Upper lobe of left lung (tissue), 6 donors: Measurements from ENCODE around the gene ATG5. TPM values are rescaled to one million over a fixed set of nuclear protein-coding genes. Genes with fewer than 3 reads are reported as not detected.

Source experiments
- ATAC-seq, 2 donors: fragments of 200-7000 bp; cut with Tn5 transposase; one replicate each; pipeline ENCODE4 v1.9.1; 2022; ENCODE audit warnings: mild to moderate bottlenecking in 2 of 2, moderate library complexity in 2 of 2; ENCODE audit not compliant: low FRiP score in 2 of 2
- DNase-seq, 2 donors: peaks; one replicate each; pipeline ENCODE4 v3.0.0-alpha.2; 2019 to 2020
- H3K27ac ChIP-seq, 4 donors: fragments of 200-600 bp; sonication (generic); one replicate each; pipeline ENCODE4 v1.5.1; 2016 to 2019
- H3K27me3 ChIP-seq, 4 donors: fragments of 200-600 bp; sonication (generic); one replicate each; pipeline ENCODE4 v1.5.1; 2017 to 2019
- H3K36me3 ChIP-seq, 4 donors: fragments of 200-600 bp; sonication (generic); one replicate each; pipeline ENCODE4 v1.5.1; 2016 to 2019
- H3K4me1 ChIP-seq, 4 donors: fragments of 200-600 bp; sonication (generic); one replicate each; pipeline ENCODE4 v1.5.1; 2018 to 2019
- H3K4me3 ChIP-seq, 4 donors: fragments of 200-600 bp; sonication (generic); one replicate each; pipeline ENCODE4 v1.5.1; 2017 to 2019; ENCODE audit warnings: mild to moderate bottlenecking in 2 of 4, moderate library complexity in 1 of 4
- H3K9me3 ChIP-seq, 4 donors: fragments of 200-600 bp; sonication (generic); one replicate each; pipeline ENCODE4 v1.5.1; 2018 to 2019
- EP300 ChIP-seq, 4 donors: sonication (generic); formaldehyde crosslinking; IDR thresholded peaks; one replicate each; pipeline ENCODE4 v1.5.1; 2017; ENCODE audit warnings: antibody characterized with exemption in 4 of 4, control low read depth in 2 of 4
- POLR2A ChIP-seq, 4 donors: fragments of 450-650 bp; IDR thresholded peaks; one replicate each; pipeline ENCODE4 v1.5.1; 2016 to 2017; ENCODE audit warnings: antibody characterized with exemption in 4 of 4, mild to moderate bottlenecking in 2 of 4
- POLR2AphosphoS5 ChIP-seq, 2 donors: sonication (generic); formaldehyde crosslinking; IDR thresholded peaks; one replicate each; pipeline ENCODE4 v1.5.1; 2017; ENCODE audit warnings: antibody characterized with exemption in 2 of 2
- WGBS, 2 donors: methylation state at CpG; one replicate each; pipeline ENCODE4 v1.1.5; 2017 to 2018; 5-methylcytosine and 5-hydroxymethylcytosine counted together
- total RNA-seq, 6 donors: library from RNA; depleted of rRNA in 4 of 6; stranded (reverse); fragments of >200 nt in 4 of 6; gene quantifications; one replicate each; pipeline versions ENCODE4 v1.1.0 to v1.2.1, GENCODE V29; 2016 to 2021
- TF ChIP-seq, protein P1 (sequence below), 6 experiments: fragments of 450-650 bp in 4 of 6; fragments of 200-600 bp in 2 of 6; sonication (generic) in 2 of 6; IDR thresholded peaks; one replicate each; pipeline ENCODE4 v1.5.1; 2016 to 2019; ENCODE audit warnings: antibody characterized with exemption in 6 of 6
- donor health status: DM: no; HTN: no; CAD: no; lungs with moderate emphysema.
- donor health status: DM: no; HTN: yes; CAD: no; lungs with severe emphysema.

The ATG5 gene
- total RNA-seq, 6 donors from 2014 or later, result 25.8 to 55.1 (median 28.7) TPM

DNA sequence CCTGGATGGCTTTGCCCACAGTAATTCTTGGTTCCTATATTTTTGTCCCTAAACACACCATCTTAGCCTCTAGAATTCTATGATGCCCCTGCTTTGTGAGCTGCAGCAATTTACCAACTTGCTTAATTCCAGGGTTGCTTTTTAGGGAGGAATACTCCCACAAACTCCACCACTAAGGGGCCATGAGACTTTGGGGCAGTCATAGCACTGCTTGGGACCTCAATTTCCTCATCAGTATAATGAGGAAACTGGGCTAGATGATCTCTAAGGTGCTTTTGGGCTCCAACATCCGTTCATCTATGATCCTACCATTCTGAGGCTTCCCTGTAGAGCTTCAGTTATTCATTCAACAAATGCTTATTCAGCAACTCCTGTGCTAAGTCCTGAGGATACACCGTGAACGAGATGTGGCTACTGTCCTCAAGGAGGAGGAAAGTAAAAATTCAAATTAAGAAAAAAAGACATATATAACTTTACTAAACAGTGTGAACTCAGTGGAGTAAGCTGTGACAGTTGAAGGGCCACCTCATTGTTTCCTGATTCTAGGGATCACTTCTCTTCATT lies 164.2 kb downstream of the ATG5 start:
- no peaks in the 10 kb centered on the region for H3K9me3 ChIP-seq
- no peak for TF ChIP-seq EP300 (IDR thresholded peaks at IDR 0.05)
- TF ChIP-seq, protein P1, sequence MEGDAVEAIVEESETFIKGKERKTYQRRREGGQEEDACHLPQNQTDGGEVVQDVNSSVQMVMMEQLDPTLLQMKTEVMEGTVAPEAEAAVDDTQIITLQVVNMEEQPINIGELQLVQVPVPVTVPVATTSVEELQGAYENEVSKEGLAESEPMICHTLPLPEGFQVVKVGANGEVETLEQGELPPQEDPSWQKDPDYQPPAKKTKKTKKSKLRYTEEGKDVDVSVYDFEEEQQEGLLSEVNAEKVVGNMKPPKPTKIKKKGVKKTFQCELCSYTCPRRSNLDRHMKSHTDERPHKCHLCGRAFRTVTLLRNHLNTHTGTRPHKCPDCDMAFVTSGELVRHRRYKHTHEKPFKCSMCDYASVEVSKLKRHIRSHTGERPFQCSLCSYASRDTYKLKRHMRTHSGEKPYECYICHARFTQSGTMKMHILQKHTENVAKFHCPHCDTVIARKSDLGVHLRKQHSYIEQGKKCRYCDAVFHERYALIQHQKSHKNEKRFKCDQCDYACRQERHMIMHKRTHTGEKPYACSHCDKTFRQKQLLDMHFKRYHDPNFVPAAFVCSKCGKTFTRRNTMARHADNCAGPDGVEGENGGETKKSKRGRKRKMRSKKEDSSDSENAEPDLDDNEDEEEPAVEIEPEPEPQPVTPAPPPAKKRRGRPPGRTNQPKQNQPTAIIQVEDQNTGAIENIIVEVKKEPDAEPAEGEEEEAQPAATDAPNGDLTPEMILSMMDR (IDR thresholded peaks at IDR 0.05), result no peak
- no peak for TF ChIP-seq POLR2AphosphoS5 (IDR thresholded peaks at IDR 0.05)
- TF ChIP-seq POLR2A (IDR thresholded peaks at IDR 0.05), result no peak
- H3K27me3 ChIP-seq, result no peaks in the 10 kb centered on the region
- no peak overlapping the region for H3K27ac ChIP-seq
- H3K4me3 ChIP-seq, result no peak overlapping the region
- H3K36me3 ChIP-seq, result no peaks in the 10 kb centered on the region
- H3K4me1 ChIP-seq, result peaks cover 0 to 23% (median 8%) of the 10 kb centered on the region in 4 donors
- 89 to 92% methylated on average over 3 of the region's 3 CpGs for WGBS, 2 donors
- ATAC-seq (no peak), DNase-seq (no peak)

DNA sequence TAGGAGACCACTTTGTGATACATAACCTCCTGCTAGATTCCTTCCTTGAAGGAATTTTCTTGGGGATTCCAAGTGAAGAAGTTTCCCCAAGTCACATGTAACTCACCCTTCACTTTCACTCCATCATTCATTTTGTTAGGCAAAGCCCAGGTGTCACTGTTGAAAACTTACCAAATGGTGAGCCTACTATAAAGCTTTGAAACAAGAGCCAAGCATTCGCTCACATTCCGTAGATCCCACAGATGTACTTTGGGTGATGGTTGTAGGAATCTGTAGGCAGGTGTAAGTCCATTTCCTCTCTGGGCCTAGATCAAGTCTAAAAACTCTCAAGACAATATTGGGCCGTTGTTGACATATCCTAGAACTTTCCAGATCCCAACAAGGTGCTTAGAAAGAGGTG lies 165.4 kb downstream of the ATG5 start:
- ATAC-seq (no peak), DNase-seq (no peak)
- no peaks in the 10 kb centered on the region for H3K9me3 ChIP-seq
- no peak for TF ChIP-seq EP300 (IDR thresholded peaks at IDR 0.05)
- TF ChIP-seq POLR2A (IDR thresholded peaks at IDR 0.05), result no peak
- TF ChIP-seq, protein P1 (IDR thresholded peaks at IDR 0.05), result no peak
- TF ChIP-seq POLR2AphosphoS5 (IDR thresholded peaks at IDR 0.05), result no peak
- no peaks in the 10 kb centered on the region for H3K36me3 ChIP-seq
- H3K27me3 ChIP-seq, result no peaks in the 10 kb centered on the region
- H3K4me3 ChIP-seq, result no peak overlapping the region
- H3K27ac ChIP-seq, result no peak overlapping the region
- 79 to 90% methylated on average over 3 of the region's 3 CpGs for WGBS, 2 donors
- H3K4me1 ChIP-seq, result peaks cover 0 to 23% (median 8%) of the 10 kb centered on the region in 4 donors

GRCh38 chr6:106159531-106159940 lies 166.0 kb downstream of the ATG5 start:
- ATAC-seq (no peak), DNase-seq (peak in 1 of 2 donors; percentile 30)
- no peaks in the 10 kb centered on the region for H3K9me3 ChIP-seq
- no peak overlapping the region for H3K4me3 ChIP-seq
- H3K36me3 ChIP-seq, result no peaks in the 10 kb centered on the region
- TF ChIP-seq, protein P1 (IDR thresholded peaks at IDR 0.05), result no peak
- TF ChIP-seq POLR2A (IDR thresholded peaks at IDR 0.05) (no peak), POLR2AphosphoS5 (IDR thresholded peaks at IDR 0.05) (no peak), EP300 (IDR thresholded peaks at IDR 0.05) (no peak)
- no peaks in the 10 kb centered on the region for H3K27me3 ChIP-seq
- H3K4me1 ChIP-seq, result peaks cover 0 to 21% (median 8%) of the 10 kb centered on the region in 4 donors
- 96 to 98% methylated on average over 5 of the region's 5 CpGs for WGBS, 2 donors
- no peak overlapping the region for H3K27ac ChIP-seq

DNA sequence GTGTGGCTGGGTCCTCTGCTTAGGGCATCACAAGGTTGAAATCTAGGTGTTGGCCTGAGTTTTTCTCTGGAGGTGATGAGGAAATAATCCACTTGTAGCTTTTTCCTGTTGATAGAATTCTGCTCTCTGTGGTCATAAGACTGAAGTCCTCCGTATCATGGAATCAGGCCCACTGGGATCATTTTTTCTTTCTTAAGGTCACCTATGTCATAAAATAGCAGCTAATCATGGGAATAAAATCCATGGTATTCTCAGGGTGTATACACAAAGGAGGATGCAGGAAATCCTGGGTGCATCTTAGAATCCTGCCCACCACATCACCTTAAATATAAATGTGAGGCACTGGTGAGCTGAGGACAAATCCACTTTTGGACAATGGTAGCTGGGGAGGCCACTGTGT lies 166.7 kb downstream of the ATG5 start:
- no peak for DNase-seq
- ATAC-seq, result no peak
- H3K4me1 ChIP-seq, result peaks cover 0 to 13% (median 8%) of the 10 kb centered on the region in 4 donors
- no peak overlapping the region for H3K27ac ChIP-seq
- TF ChIP-seq EP300 (IDR thresholded peaks at IDR 0.05), result no peak
- no peak for TF ChIP-seq POLR2AphosphoS5 (IDR thresholded peaks at IDR 0.05)
- TF ChIP-seq, protein P1 (IDR thresholded peaks at IDR 0.05), result no peak
- no peaks in the 10 kb centered on the region for H3K9me3 ChIP-seq
- H3K27me3 ChIP-seq, result no peaks in the 10 kb centered on the region
- no peaks in the 10 kb centered on the region for H3K36me3 ChIP-seq
- 50 to 100% methylated on average over 1 of the region's 1 CpG for WGBS, 2 donors
- no peak overlapping the region for H3K4me3 ChIP-seq

GRCh38 chr6:106156863-106157262 lies 168.7 kb downstream of the ATG5 start:
- no peak for DNase-seq
- 56 to 64% methylated on average over 3 of the region's 3 CpGs for WGBS, 2 donors

More at GRCh38 chr6:106156863-106157262, 168.7 kb downstream of the ATG5 start:
- Histone ChIP-seq H3K36me3 (no peaks in the 10 kb centered on the region), H3K27ac (no peak overlapping the region), H3K4me3 (no peak overlapping the region), H3K9me3 (no peaks in the 10 kb centered on the region), H3K4me1 (no peaks in the 10 kb centered on the region), H3K27me3 (no peaks in the 10 kb centered on the region)
- TF ChIP-seq POLR2A (IDR thresholded peaks at IDR 0.05) (no peak), POLR2AphosphoS5 (IDR thresholded peaks at IDR 0.05) (no peak), EP300 (IDR thresholded peaks at IDR 0.05) (no peak)
- TF ChIP-seq, protein P1 (IDR thresholded peaks at IDR 0.05), result no peak
- peak in 1 of 2 donors; percentile 13 for ATAC-seq
